Fibroblast of mammary gland (primary cell): ENCODE measurements around the gene KCNH6.

ENCODE experiments used
- DNase-seq: peaks from one replicate; pipeline ENCODE4 v3.0.0-alpha.2; 2010; ENCODE audit warnings: low read depth
- H3K4me3 ChIP-seq: 2 replicates; pipeline ENCODE4 v1.5.1; 2011; ENCODE audit warnings: low read depth, mild to moderate bottlenecking, low read length, moderate library complexity; ENCODE audit not compliant: control insufficient read depth
- CTCF ChIP-seq: conservative IDR thresholded peaks from 2 replicates; pipeline ENCODE4 v1.5.1; 2011; ENCODE audit warnings: low read depth, low read length, inconsistent platforms; ENCODE audit not compliant: control insufficient read depth, insufficient read depth

KCNH6 gene

GRCh38 chr17:63516910-63517824 is 6.0 kb upstream of the KCNH6 start:
- H3K4me3 ChIP-seq = no peak overlapping the region
- peak; percentile 66 for DNase-seq
- TF ChIP-seq CTCF = no peak

- TF ChIP-seq CTCF = no peak
- no peak for DNase-seq
- H3K4me3 ChIP-seq = no peak overlapping the region
These were observed 5.2 kb upstream of the KCNH6 start for GRCh38 chr17:63517825-63518534.

GRCh38 chr17:63519116-63519881 is 3.9 kb upstream of the KCNH6 start:
- no peak overlapping the region for H3K4me3 ChIP-seq
- no peak for DNase-seq
- TF ChIP-seq CTCF = no peak

GRCh38 chr17:63519972-63520882 is 2.9 kb upstream of the KCNH6 start:
- DNase-seq = no peak
- H3K4me3 ChIP-seq = no peak overlapping the region
- no peak for TF ChIP-seq CTCF

GRCh38 chr17:63524051-63524450 is 893 bp downstream of the KCNH6 start:
- no peak overlapping the region for H3K4me3 ChIP-seq
- TF ChIP-seq CTCF = no peak
- no peak for DNase-seq
